ENCODE results near the gene RHBDF2. TPM values are rescaled to one million over a fixed set of nuclear protein-coding genes. Genes with fewer than 3 reads are reported as not detected.
"Not testable (repeated sequence)": the region's sequence is repeated elsewhere in the genome, so short reads cannot be mapped to it uniquely, and the experiment has no call there.

Gene RHBDF2
- total and polyA plus RNA-seq, 4 donors: 20.1 to 116 (median 39.6) TPM

- H3K27ac ChIP-seq (ENCODE audit: low read depth in 1 of 2, low read length in 1 of 2): peak overlapping the region; percentile 46 to 76
- 26 to 36% methylated on average over 22 of the region's 22 CpGs for WGBS, 2 donors
- H3K4me1 ChIP-seq (ENCODE audit: control insufficient read depth in 5 of 5, insufficient read depth in 5 of 5, low read length in 5 of 5): peaks cover 0 to 32% (median 12%) of the 10 kb centered on the region in 5 donors
- H3K27me3 ChIP-seq (ENCODE audit: control insufficient read depth in 3 of 3, insufficient read depth in 3 of 3, low read length in 2 of 3): no peaks in the 10 kb centered on the region
- H3K36me3 ChIP-seq (ENCODE audit: control insufficient read depth in 4 of 4, insufficient read depth in 4 of 4, low read length in 4 of 4): no peaks in the 10 kb centered on the region
- H3K4me3 ChIP-seq: no peak overlapping the region
- ATAC-seq (ENCODE audit: insufficient read depth, low FRiP score): peak; percentile 81
- H3K9ac ChIP-seq (ENCODE audit: insufficient read depth in 1 of 2, low read length in 2 of 2): peak overlapping the region in 1 of 2 donors; percentile 30
- TF ChIP-seq CTCF (IDR thresholded peaks at IDR 0.05; ENCODE audit: control extremely low read depth, extremely low read depth): no peak
- peak; percentile 55 to 83 (median 69) for DNase-seq
- no peaks in the 10 kb centered on the region for H3K9me3 ChIP-seq (ENCODE audit: control insufficient read depth in 4 of 4, insufficient read depth in 3 of 4, low read length in 3 of 4)
Observed at GRCh38 chr17:76515274-76515949, 14.2 kb upstream of the RHBDF2 start.

GRCh38 chr17:76514355-76514754 lies 13.1 kb upstream of the RHBDF2 start:
- 96 to 98% methylated on average over 6 of the region's 6 CpGs for WGBS, 2 donors
- DNase-seq; H3K9ac ChIP-seq (ENCODE audit: insufficient read depth in 1 of 2, low read length in 2 of 2); H3K4me3 ChIP-seq; H3K27me3 ChIP-seq (ENCODE audit: control insufficient read depth in 3 of 3, insufficient read depth in 3 of 3, low read length in 2 of 3); H3K36me3 ChIP-seq (ENCODE audit: control insufficient read depth in 4 of 4, insufficient read depth in 4 of 4, low read length in 4 of 4); H3K9me3 ChIP-seq (ENCODE audit: control insufficient read depth in 4 of 4, insufficient read depth in 3 of 4, low read length in 3 of 4); H3K27ac ChIP-seq (ENCODE audit: low read depth in 1 of 2, low read length in 1 of 2); ATAC-seq (ENCODE audit: insufficient read depth, low FRiP score): not testable (repeated sequence)
- peaks cover 0 to 26% (median 10%) of the 10 kb centered on the region in 5 donors for H3K4me1 ChIP-seq (ENCODE audit: control insufficient read depth in 5 of 5, insufficient read depth in 5 of 5, low read length in 5 of 5)

- H3K9ac ChIP-seq (ENCODE audit: insufficient read depth in 1 of 2, low read length in 2 of 2): no peak overlapping the region
- TF ChIP-seq CTCF (IDR thresholded peaks at IDR 0.05; ENCODE audit: control extremely low read depth, extremely low read depth): no peak
- H3K9me3 ChIP-seq (ENCODE audit: control insufficient read depth in 4 of 4, insufficient read depth in 3 of 4, low read length in 3 of 4): no peaks in the 10 kb centered on the region
- WGBS, 2 donors: 72 to 79% methylated on average over 6 of the region's 6 CpGs
- DNase-seq: no peak
- H3K36me3 ChIP-seq (ENCODE audit: control insufficient read depth in 4 of 4, insufficient read depth in 4 of 4, low read length in 4 of 4): no peaks in the 10 kb centered on the region
- ATAC-seq (ENCODE audit: insufficient read depth, low FRiP score): no peak
- H3K27ac ChIP-seq (ENCODE audit: low read depth in 1 of 2, low read length in 1 of 2): no peak overlapping the region
- H3K4me3 ChIP-seq: no peak overlapping the region
- peaks cover 0 to 23% (median 5%) of the 10 kb centered on the region in 5 donors for H3K4me1 ChIP-seq (ENCODE audit: control insufficient read depth in 5 of 5, insufficient read depth in 5 of 5, low read length in 5 of 5)
- H3K27me3 ChIP-seq (ENCODE audit: control insufficient read depth in 3 of 3, insufficient read depth in 3 of 3, low read length in 2 of 3): no peaks in the 10 kb centered on the region
Observed at GRCh38 chr17:76513306-76513692, 12.1 kb upstream of the RHBDF2 start.

- Histone ChIP-seq H3K27me3 (ENCODE audit: control insufficient read depth in 3 of 3, insufficient read depth in 3 of 3, low read length in 2 of 3) (no peaks in the 10 kb centered on the region), H3K36me3 (ENCODE audit: control insufficient read depth in 4 of 4, insufficient read depth in 4 of 4, low read length in 4 of 4) (no peaks in the 10 kb centered on the region), H3K9me3 (ENCODE audit: control insufficient read depth in 4 of 4, insufficient read depth in 3 of 4, low read length in 3 of 4) (no peaks in the 10 kb centered on the region), H3K4me3 (no peak overlapping the region), H3K4me1 (ENCODE audit: control insufficient read depth in 5 of 5, insufficient read depth in 5 of 5, low read length in 5 of 5) (peaks cover 0 to 23% (median 5%) of the 10 kb centered on the region in 5 donors), H3K9ac (ENCODE audit: insufficient read depth in 1 of 2, low read length in 2 of 2) (no peak overlapping the region), H3K27ac (ENCODE audit: low read depth in 1 of 2, low read length in 1 of 2) (no peak overlapping the region)
- TF ChIP-seq CTCF (IDR thresholded peaks at IDR 0.05; ENCODE audit: control extremely low read depth, extremely low read depth): no peak
- no peak for DNase-seq
- 84 to 88% methylated on average over 22 of the region's 22 CpGs for WGBS, 2 donors
- ATAC-seq (ENCODE audit: insufficient read depth, low FRiP score): no peak
Observed at GRCh38 chr17:76512366-76513305, 11.4 kb upstream of the RHBDF2 start.

Data from lung (tissue), 12 donors.